T-cell (primary cell): ENCODE measurements around the gene CCDC61. TPM values are rescaled to one million over a fixed set of nuclear protein-coding genes. Genes with fewer than 3 reads are reported as not detected.

Experiments used
- ATAC-seq, 4 experiments: fragments of 200-7000 bp in 3 of 4; fragments of 150-1000 bp in 1 of 4; cut with Tn5 transposase; replicated peaks in 1 of 4; 1 replicate in 3 of 4; 2 replicates in 1 of 4; pipeline ENCODE4 v1.10.0; 2021; ENCODE audit warnings: moderate library complexity in 3 of 4, mild to moderate bottlenecking in 2 of 4, moderate number of reproducible peaks in 1 of 4
- CTCF ChIA-PET, 2 donors: fragments of 300-600 bp; sonication (Branson Sonifier 250); formaldehyde crosslinking; loops; one replicate each; lab custom pipeline; 2022; ENCODE audit warnings: antibody characterized with exemption in 2 of 2; lab: Charles Lee
- POLR2A ChIA-PET, 2 donors: fragments of 300-600 bp; sonication (Branson Sonifier 250); formaldehyde crosslinking; loops; one replicate each; lab custom pipeline; 2022; ENCODE audit warnings: antibody characterized with exemption in 2 of 2; lab: Charles Lee
- DNase-seq, 35 experiments: peaks; one replicate each; pipeline versions ENCODE4 v3.0.0 to v3.0.0-alpha.2; 2013 to 2023
- H3K27ac ChIP-seq: one replicate; pipeline ENCODE4 v1.5.1; 2013; ENCODE audit warnings: low read length
- H3K27me3 ChIP-seq, 2 experiments: replicated peaks in 1 of 2; 1 replicate in 1 of 2; 2 replicates in 1 of 2; pipeline versions ENCODE4 v1.6.1 to v1.7.0; 2013; ENCODE audit warnings: low read length in 1 of 2, mixed read lengths in 1 of 2; ENCODE audit not compliant: control insufficient read depth in 2 of 2, insufficient read depth in 2 of 2; ENCODE audit errors: extremely low read depth in 1 of 2
- H3K36me3 ChIP-seq, 2 donors: 1 replicate in 1 of 2; 2 replicates in 1 of 2; pipeline versions ENCODE4 v1.6.1 to v1.7.0; 2013; ENCODE audit warnings: low read length in 1 of 2; ENCODE audit not compliant: control insufficient read depth in 2 of 2, insufficient read depth in 1 of 2; ENCODE audit errors: extremely low read depth in 1 of 2
- H3K4me1 ChIP-seq, 2 experiments: 1 replicate in 1 of 2; 2 replicates in 1 of 2; pipeline versions ENCODE4 v1.6.1 to v1.7.0; 2013; ENCODE audit warnings: low read length in 2 of 2, mixed read lengths in 1 of 2; ENCODE audit not compliant: insufficient read depth in 2 of 2, control insufficient read depth in 1 of 2; ENCODE audit errors: extremely low read depth in 1 of 2
- H3K4me3 ChIP-seq, 2 donors: 1 replicate in 1 of 2; 2 replicates in 1 of 2; pipeline versions ENCODE4 v1.5.1 to v1.7.0; 2013; ENCODE audit warnings: mild to moderate bottlenecking in 2 of 2, low read length in 1 of 2, moderate library complexity in 1 of 2; ENCODE audit not compliant: control insufficient read depth in 1 of 2; ENCODE audit errors: extremely low read depth in 1 of 2
- H3K9me3 ChIP-seq: 2 replicates; pipeline ENCODE4 v1.7.0; 2013
- H3K27ac Mint-ChIP-seq, 2 donors: one replicate each; pipeline ENCODE4 v1.8.0; 2020 to 2021; ENCODE audit warnings: mild to moderate bottlenecking in 2 of 2, mixed read lengths in 2 of 2
- H3K27me3 Mint-ChIP-seq, 2 donors: one replicate each; pipeline ENCODE4 v1.8.0; 2021 to 2022; ENCODE audit warnings: mixed read lengths in 2 of 2
- H3K36me3 Mint-ChIP-seq: one replicate; pipeline ENCODE4 v1.8.0; 2021; ENCODE audit warnings: mixed read lengths
- H3K4me1 Mint-ChIP-seq, 3 donors: one replicate each; pipeline ENCODE4 v1.8.0; 2020 to 2022; ENCODE audit warnings: mixed read lengths in 3 of 3, mild to moderate bottlenecking in 1 of 3
- H3K4me3 Mint-ChIP-seq, 3 donors: one replicate each; pipeline ENCODE4 v1.8.0; 2020 to 2022; ENCODE audit warnings: mild to moderate bottlenecking in 3 of 3, mixed read lengths in 3 of 3, moderate library complexity in 3 of 3
- H3K9me3 Mint-ChIP-seq, 3 donors: one replicate each; pipeline ENCODE4 v1.8.0; 2020 to 2022; ENCODE audit warnings: mixed read lengths in 3 of 3
- WGBS: methylation state at CpG from one replicate; pipeline ENCODE4 v1.1.5; 2013; ENCODE audit warnings: missing lambda C conversion rate; ENCODE audit not compliant: insufficient coverage; 5-methylcytosine and 5-hydroxymethylcytosine counted together
- total RNA-seq, 35 experiments: library from RNA in 6 of 35; stranded (reverse) in 6 of 35; fragments of 120-200 nt in 1 of 35; gene quantifications; one replicate each; pipeline versions ENCODE4 v1.2.1 to v1.2.4 and lab custom pipeline; 2013 to 2026

The CCDC61 gene
- total RNA-seq, 5 donors from 2014 or later (not counting 1 experiment from before 2014, with no cell fraction given): 18.3 to 42.9 (median 39.4) TPM

DNA sequence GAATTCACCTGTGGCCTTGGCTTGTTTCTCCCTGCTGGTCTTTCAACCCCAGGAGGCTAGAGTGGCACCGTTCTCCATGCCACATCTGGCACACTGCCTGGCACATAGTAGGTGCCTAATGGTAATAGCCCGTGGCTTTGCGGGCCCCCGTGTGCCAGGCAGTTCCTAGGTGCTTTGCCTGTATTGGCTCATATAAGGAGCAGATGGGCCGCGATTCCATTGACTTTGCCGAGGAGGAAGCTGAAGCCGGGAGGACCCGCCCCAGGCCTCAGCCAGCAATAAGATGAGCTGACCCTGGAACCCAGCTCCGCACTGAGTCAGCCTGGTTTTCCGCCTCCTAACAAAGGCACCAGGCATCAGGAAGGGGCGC lies 26.8 kb downstream of the CCDC61 start:
- Mint-ChIP-seq H3K36me3 (no peaks in the 10 kb centered on the region), H3K4me3 (no peak overlapping the region), H3K9me3 (peaks cover 0 to 6% (median 4%) of the 10 kb centered on the region in 3 donors), H3K27me3 (peaks cover 22 to 28% of the 10 kb centered on the region in 2 donors), H3K4me1 (peaks cover 13 to 21% (median 18%) of the 10 kb centered on the region in 3 donors), H3K27ac (no peak overlapping the region)
- POLR2A ChIA-PET: no interaction called here
- Histone ChIP-seq H3K36me3 (no peaks in the 10 kb centered on the region), H3K4me1 (peaks cover 0 to 13% of the 10 kb centered on the region in 2 experiments), H3K27ac (no peak overlapping the region), H3K4me3 (no peak overlapping the region), H3K9me3 (no peaks in the 10 kb centered on the region), H3K27me3 (peaks cover 2 to 32% of the 10 kb centered on the region in 2 experiments)
- ATAC-seq (no peak), DNase-seq (no peak)
- WGBS: 70% methylated on average over 12 of the region's 12 CpGs
- CTCF ChIA-PET: no interaction called here

DNA sequence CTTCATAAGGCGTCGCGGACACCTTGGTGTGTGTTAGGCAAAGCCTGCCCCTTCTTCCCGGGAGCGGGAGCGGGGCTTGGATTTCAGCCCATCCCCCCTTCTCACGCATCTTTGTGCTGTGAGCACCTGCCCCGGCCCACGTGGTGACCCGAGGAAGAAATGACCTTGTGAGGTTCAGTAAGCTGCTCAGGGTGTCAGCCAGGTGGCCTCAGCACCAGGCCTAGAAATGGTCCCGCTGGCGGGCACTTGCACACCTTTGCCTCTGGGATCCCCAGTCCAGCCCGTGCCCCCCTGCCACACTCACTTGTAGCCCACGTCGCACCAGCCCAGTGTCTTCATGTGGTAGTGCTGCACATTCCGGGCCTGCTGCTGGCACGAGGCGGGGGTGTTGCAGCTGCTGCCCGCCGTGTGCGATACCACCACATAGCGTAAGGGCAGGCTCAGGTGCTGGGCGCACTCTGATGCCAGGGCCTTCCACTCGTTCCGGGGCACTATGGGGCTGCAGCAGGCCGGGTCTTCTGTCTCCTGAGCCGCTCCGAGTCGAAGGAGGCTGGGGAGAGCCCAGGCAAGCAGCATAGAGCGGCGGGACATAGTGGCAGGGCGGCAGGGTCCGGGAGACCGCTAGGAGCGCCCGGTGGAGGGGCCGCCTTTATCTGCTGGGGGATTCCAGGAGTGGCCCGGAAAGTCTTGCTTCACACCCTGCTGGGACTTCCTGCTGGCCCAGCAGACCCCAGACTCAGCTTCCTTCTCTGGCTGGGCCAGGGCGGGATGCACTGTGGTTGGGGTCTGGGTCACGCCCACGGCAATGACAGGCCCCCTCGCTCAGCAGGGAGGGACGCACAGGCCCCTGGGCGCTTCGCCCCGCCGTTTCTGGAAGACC lies 27.4 kb downstream of the CCDC61 start, which contains the start of gene PGLYRP1:
TSS of gene PGLYRP1 (minus strand) at position 623 of the 880 bp plus-strand sequence. CDS start at position 591, 32 bp downstream.
- Histone ChIP-seq H3K9me3 (no peaks in the 10 kb centered on the region), H3K27ac (no peak within 1 kb of the TSS), H3K4me3 (no peak within 1 kb of the TSS), H3K27me3 (peaks cover 2 to 33% of the 10 kb centered on the region in 2 experiments), H3K36me3 (no peaks in the 10 kb centered on the region), H3K4me1 (peaks cover 0 to 11% of the 10 kb centered on the region in 2 experiments)
- 34% methylated on average over 43 of the region's 47 CpGs for WGBS
- ChIA-PET CTCF (no interaction called here), POLR2A (no interaction called here)
- Mint-ChIP-seq H3K27me3 (peaks cover 22 to 28% of the 10 kb centered on the region in 2 donors), H3K4me3 (no peak within 1 kb of the TSS), H3K4me1 (peaks cover 13 to 21% (median 18%) of the 10 kb centered on the region in 3 donors), H3K9me3 (peaks cover 0 to 6% (median 4%) of the 10 kb centered on the region in 3 donors), H3K36me3 (no peaks in the 10 kb centered on the region), H3K27ac (no peak within 1 kb of the TSS)
- no peak for ATAC-seq
- no peak for DNase-seq

DNA sequence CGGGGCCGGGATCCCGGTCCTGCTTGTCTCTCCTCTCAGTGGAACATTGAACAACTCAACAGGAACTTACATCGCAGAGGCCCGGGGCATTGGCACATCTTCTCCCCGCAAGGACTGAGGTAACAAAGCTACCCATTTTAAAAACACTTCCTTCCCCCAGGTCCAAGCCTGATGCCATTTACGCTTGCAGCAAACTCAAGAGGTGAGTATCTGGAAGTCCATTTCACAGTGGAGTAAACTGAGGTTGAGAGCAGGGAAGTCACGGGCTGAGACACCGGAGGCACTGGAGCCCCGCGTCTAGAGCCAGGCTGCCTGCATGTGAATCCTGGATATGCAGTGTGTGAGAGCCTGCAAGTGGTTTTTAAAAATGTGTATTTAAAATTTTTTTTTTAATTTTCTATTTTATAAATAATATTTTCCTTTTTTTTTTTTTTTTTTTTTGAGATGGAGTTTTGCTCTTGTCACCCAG lies 28.1 kb downstream of the CCDC61 start:
- ATAC-seq: no peak
- no peak overlapping the region for H3K4me3 Mint-ChIP-seq
- peaks cover 0 to 11% of the 10 kb centered on the region in 2 experiments for H3K4me1 ChIP-seq
- H3K27ac ChIP-seq: no peak overlapping the region
- 20% methylated on average over 5 of the region's 11 CpGs for whole genome bisulfite sequencing
- no peak overlapping the region for H3K27ac Mint-ChIP-seq
- H3K27me3 ChIP-seq: peaks cover 2 to 38% of the 10 kb centered on the region in 2 experiments
- no peaks in the 10 kb centered on the region for H3K36me3 ChIP-seq
- H3K27me3 Mint-ChIP-seq: peaks cover 22 to 28% of the 10 kb centered on the region in 2 donors
- ChIA-PET CTCF (no interaction called here), POLR2A (no interaction called here)
- no peak overlapping the region for H3K4me3 ChIP-seq
- no peaks in the 10 kb centered on the region for H3K36me3 Mint-ChIP-seq
- peaks cover 0 to 6% (median 4%) of the 10 kb centered on the region in 3 donors for H3K9me3 Mint-ChIP-seq
- DNase-seq: peak in 1 of 35 experiments; percentile 4
- no peaks in the 10 kb centered on the region for H3K9me3 ChIP-seq
- H3K4me1 Mint-ChIP-seq: peaks cover 13 to 21% (median 18%) of the 10 kb centered on the region in 3 donors

DNA sequence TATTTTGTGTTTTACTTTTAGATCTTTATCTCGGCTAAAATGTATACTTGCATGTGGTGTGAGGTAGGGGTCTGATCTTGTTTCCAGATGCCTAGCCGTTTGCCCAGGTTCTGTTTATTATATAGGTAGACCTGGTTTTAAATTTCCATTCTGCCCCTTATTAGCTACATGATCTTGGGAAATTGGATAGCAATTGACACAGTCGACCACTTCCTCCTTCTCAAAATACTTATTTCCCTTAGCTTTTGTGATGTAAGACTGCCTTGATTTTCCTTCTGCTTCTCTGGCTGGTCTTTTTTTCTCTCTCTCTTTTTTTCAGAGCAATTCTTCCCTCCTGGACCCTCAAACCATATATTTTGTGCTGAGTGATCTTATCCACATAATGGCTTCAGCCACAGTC lies 30.6 kb downstream of the CCDC61 start:
- Histone ChIP-seq H3K4me3 (no peak overlapping the region), H3K4me1 (peaks cover 0 to 15% of the 10 kb centered on the region in 2 experiments), H3K36me3 (no peaks in the 10 kb centered on the region), H3K9me3 (no peaks in the 10 kb centered on the region), H3K27me3 (peaks cover 2 to 50% of the 10 kb centered on the region in 2 experiments), H3K27ac (no peak overlapping the region)
- H3K9me3 Mint-ChIP-seq: peaks cover 0 to 6% (median 4%) of the 10 kb centered on the region in 3 donors
- ChIA-PET CTCF (interaction anchor here in 1 of 2 donors (0.8 kb wide), 1 partner anchor 677 kb away, joined by 4 read pairs; no protein-coding TSS in a partner anchor), POLR2A (no interaction called here)
- DNase-seq: no peak
- H3K4me3 Mint-ChIP-seq: peak overlapping the region in 1 of 3 donors; percentile 33
- peak overlapping the region in 1 of 2 donors; percentile 12 for H3K27ac Mint-ChIP-seq
- H3K36me3 Mint-ChIP-seq: no peaks in the 10 kb centered on the region
- H3K4me1 Mint-ChIP-seq: peaks cover 16 to 27% (median 21%) of the 10 kb centered on the region in 3 donors
- WGBS: 0% methylated on average over 1 of the region's 3 CpGs
- no peak for ATAC-seq
- peaks cover 32 to 34% of the 10 kb centered on the region in 2 donors for H3K27me3 Mint-ChIP-seq

- H3K36me3 Mint-ChIP-seq: no peaks in the 10 kb centered on the region
- H3K36me3 ChIP-seq: no peaks in the 10 kb centered on the region
- H3K4me1 Mint-ChIP-seq: peaks cover 10 to 15% (median 14%) of the 10 kb centered on the region in 3 donors
- no peak overlapping the region for H3K4me3 Mint-ChIP-seq
- ATAC-seq: no peak
- H3K9me3 Mint-ChIP-seq: peaks cover 0 to 3% (median 3%) of the 10 kb centered on the region in 3 donors
- H3K4me1 ChIP-seq: peaks cover 0 to 8% of the 10 kb centered on the region in 2 experiments
- CTCF ChIA-PET: no interaction called here
- POLR2A ChIA-PET: no interaction called here
- H3K27ac Mint-ChIP-seq: no peak overlapping the region
- no peak overlapping the region for H3K4me3 ChIP-seq
- WGBS: 89% methylated on average over 4 of the region's 12 CpGs
- no peak for DNase-seq
- H3K27ac ChIP-seq: no peak overlapping the region
- H3K9me3 ChIP-seq: no peaks in the 10 kb centered on the region
- peaks cover 0 to 40% of the 10 kb centered on the region in 2 experiments for H3K27me3 ChIP-seq
- H3K27me3 Mint-ChIP-seq: peaks cover 25 to 26% of the 10 kb centered on the region in 2 donors
Measured at GRCh38 chr19:46030812-46031550, 35.7 kb downstream of the CCDC61 start.
